ENCODE results near the gene QSER1.
"Not testable (repeated sequence)": the region's sequence is repeated elsewhere in the genome, so short reads cannot be mapped to it uniquely, and the experiment has no call there.

The QSER1 gene

GRCh38 chr11:32892355-32893092, at the start of gene QSER1:
QSER1 (plus strand) TSS chr11:32892811; CDS start chr11:32893126, 315 bp downstream.
- peak; percentile 58 to 66 for DNase-seq

GRCh38 chr11:32843544-32843943, 49.1 kb upstream of the QSER1 start:
- DNase-seq = no peak

GRCh38 chr11:32847511-32847910, 45.1 kb upstream of the QSER1 start:
- no peak for DNase-seq

- DNase-seq = no peak
Observed at GRCh38 chr11:32849761-32850160, 42.9 kb upstream of the QSER1 start.

- no peak for DNase-seq
Observed at GRCh38 chr11:32851251-32851650, 41.4 kb upstream of the QSER1 start.

- DNase-seq = no peak
Observed at GRCh38 chr11:32852207-32852606, 40.4 kb upstream of the QSER1 start.

- DNase-seq = no peak
Observed at GRCh38 chr11:32855601-32856000, 37.0 kb upstream of the QSER1 start.

- DNase-seq = no peak
Observed at GRCh38 chr11:32858731-32859130, 33.9 kb upstream of the QSER1 start.

- DNase-seq = no peak
Observed at GRCh38 chr11:32861850-32862577, 30.6 kb upstream of the QSER1 start.

- no peak for DNase-seq
Observed at GRCh38 chr11:32864555-32864954, 28.1 kb upstream of the QSER1 start.

- DNase-seq = not testable (repeated sequence)
Observed at GRCh38 chr11:32868752-32869151, 23.9 kb upstream of the QSER1 start.

GRCh38 chr11:32870676-32871075, 21.9 kb upstream of the QSER1 start:
- DNase-seq = peak in 1 of 2 donors; percentile 20

- no peak for DNase-seq
Observed at GRCh38 chr11:32874132-32874531, 18.5 kb upstream of the QSER1 start.

GRCh38 chr11:32881286-32881685, 11.3 kb upstream of the QSER1 start:
- DNase-seq = no peak

- DNase-seq = no peak
Observed at GRCh38 chr11:32883421-32883820, 9.2 kb upstream of the QSER1 start.

GRCh38 chr11:32884023-32884422, 8.6 kb upstream of the QSER1 start:
- DNase-seq = no peak

- DNase-seq = no peak
Observed at GRCh38 chr11:32884770-32885384, 7.7 kb upstream of the QSER1 start.

GRCh38 chr11:32885556-32885955, 7.1 kb upstream of the QSER1 start:
- DNase-seq = no peak

- no peak for DNase-seq
Observed at GRCh38 chr11:32886180-32886579, 6.4 kb upstream of the QSER1 start.

- DNase-seq = not testable (repeated sequence)
Observed at GRCh38 chr11:32887707-32888383, 4.8 kb upstream of the QSER1 start.

GRCh38 chr11:32888384-32888710, 4.3 kb upstream of the QSER1 start:
- not testable (repeated sequence) for DNase-seq

- DNase-seq = no peak
Observed at GRCh38 chr11:32888805-32889204, 3.8 kb upstream of the QSER1 start.

GRCh38 chr11:32890843-32891656, 1.6 kb upstream of the QSER1 start:
- no peak for DNase-seq

All from CD4-positive, alpha-beta T cell treated with Interleukin-4 for 1 hour (primary cell).